OCI-LY7 (cell line): Measurements from ENCODE around the gene CFAP65. TPM values are rescaled to one million over a fixed set of nuclear protein-coding genes. Genes with fewer than 3 reads are reported as not detected.

Experiments used
- BruUV-seq: library from RNA; stranded (reverse); fragments of 400-500 nt; replicated peaks from 2 replicates; lab custom pipeline; 2021; lab: Mats Ljungman, UMichigan
- CTCF ChIA-PET: fragments of 300-600 bp; sonication (Branson Sonifier 250); formaldehyde crosslinking; loops from one replicate; lab custom pipeline; 2022; ENCODE audit warnings: antibody characterized with exemption; ENCODE audit not compliant: unreplicated experiment; lab: Charles Lee
- POLR2A ChIA-PET: fragments of 300-600 bp; sonication (Branson Sonifier 250); formaldehyde crosslinking; loops from one replicate; lab custom pipeline; 2022; ENCODE audit warnings: antibody characterized with exemption; lab: Charles Lee
- DNase-seq: peaks from one replicate; pipeline ENCODE4 v3.0.0-alpha.2; 2015; ENCODE audit warnings: low spot score
- H2AFZ ChIP-seq: fragments of 200-600 bp; sonication (generic), shearing (Covaris generic); 2 replicates; pipeline ENCODE4 v1.6.1; 2014; ENCODE audit warnings: mild to moderate bottlenecking, antibody characterized with exemption, low read length, moderate library complexity
- H3K27ac ChIP-seq: fragments of 200-600 bp; sonication (generic); 2 replicates; pipeline ENCODE4 v1.5.1; 2014; ENCODE audit warnings: mixed run types, low read depth, mild to moderate bottlenecking, moderate library complexity, low read length, inconsistent platforms; ENCODE audit not compliant: poor library complexity, severe bottlenecking
- H3K36me3 ChIP-seq: fragments of 200-600 bp; sonication (generic); 2 replicates; pipeline ENCODE4 v1.6.1; 2014; ENCODE audit warnings: mild to moderate bottlenecking, antibody characterized with exemption, low read length, moderate library complexity, mixed read lengths; ENCODE audit not compliant: insufficient read depth
- H3K4me1 ChIP-seq: fragments of 200-600 bp; sonication (generic); 2 replicates; pipeline ENCODE4 v1.5.1; 2014; ENCODE audit warnings: mild to moderate bottlenecking, low read length; ENCODE audit not compliant: insufficient read depth, poor library complexity, severe bottlenecking
- H3K4me2 ChIP-seq: fragments of 200-600 bp; sonication (generic); 2 replicates; pipeline ENCODE4 v1.6.1; 2014; ENCODE audit warnings: mild to moderate bottlenecking, low read length
- H3K4me3 ChIP-seq: fragments of 200-600 bp; sonication (generic); 2 replicates; pipeline ENCODE4 v1.5.1; 2014; ENCODE audit warnings: mild to moderate bottlenecking, low read depth, low read length; ENCODE audit not compliant: poor library complexity, severe bottlenecking
- H3K79me2 ChIP-seq: fragments of 200-600 bp; sonication (generic); 2 replicates; pipeline ENCODE4 v1.6.1; 2016; ENCODE audit warnings: low read depth, mild to moderate bottlenecking, low read length, moderate library complexity, mixed read lengths; ENCODE audit not compliant: insufficient read depth
- H3K9me2 ChIP-seq: fragments of 200-600 bp; sonication (generic); 2 replicates; pipeline ENCODE4 v1.6.1; 2016; ENCODE audit warnings: mild to moderate bottlenecking, low read length, mixed read lengths; ENCODE audit not compliant: insufficient read depth
- H3K9me3 ChIP-seq: fragments of 200-600 bp; sonication (generic); 2 replicates; pipeline ENCODE4 v1.6.1; 2014; ENCODE audit warnings: mild to moderate bottlenecking, mixed run types, low read length, mixed read lengths
- H4K20me1 ChIP-seq: fragments of 200-600 bp; sonication (generic); 2 replicates; pipeline ENCODE4 v1.6.1; 2014; ENCODE audit warnings: mild to moderate bottlenecking, antibody characterized with exemption, low read length, moderate library complexity, mixed read lengths; ENCODE audit not compliant: insufficient read depth
- CTCF ChIP-seq: fragments of 200-600 bp; sonication (generic); conservative IDR thresholded peaks from 2 replicates; pipeline ENCODE4 v1.5.1; 2014; ENCODE audit warnings: mild to moderate bottlenecking, antibody characterized with exemption, low read length, moderate library complexity, mixed read lengths
- EZH2phosphoT487 ChIP-seq: fragments of 200-600 bp; sonication (generic); IDR thresholded peaks from 2 replicates; pipeline ENCODE4 v1.6.1; 2018; ENCODE audit warnings: low read depth, borderline replicate concordance, mild to moderate bottlenecking, mixed run types, antibody characterized with exemption, low read length, moderate library complexity, mixed read lengths
- intact Hi-C: fragments of 100-400 bp; cut with micrococcal nuclease; formaldehyde crosslinking; loops from one replicate; pipeline ENCODE4 v1.10.0; 2022; ENCODE audit not compliant: unreplicated experiment
- total RNA-seq, 2 experiments: library from RNA; depleted of rRNA in 1 of 2; stranded (reverse); fragments of >200 nt in 1 of 2; shearing (Covaris generic) in 1 of 2; gene quantifications; 2 replicates each; pipeline ENCODE4 v1.2.3, GENCODE V29; 2014 to 2022

CFAP65 gene
- total RNA-seq, 2 experiments from 2014 or later, result not detected

- Histone ChIP-seq H3K27ac (no peak overlapping the region), H4K20me1 (no peaks in the 10 kb centered on the region), H3K9me3 (no peaks in the 10 kb centered on the region), H3K4me2 (no peak overlapping the region), H3K4me1 (no peaks in the 10 kb centered on the region), H3K79me2 (no peaks in the 10 kb centered on the region), H3K9me2 (no peaks in the 10 kb centered on the region), H3K4me3 (no peak overlapping the region), H3K36me3 (no peaks in the 10 kb centered on the region), H2AFZ (no peak overlapping the region)
- BruUV-seq, result no TSS peak
- ChIA-PET POLR2A (interaction anchor here (0.7 to 0.8 kb wide), 2 partner anchors 62 to 1252 kb away, joined by 3 to 4 read pairs; no protein-coding TSS in a partner anchor), CTCF (interaction anchor here (0.6 kb wide), 1 partner anchor 60 kb away, joined by 3 read pairs; no protein-coding TSS in a partner anchor)
- DNase-seq, result no peak
- TF ChIP-seq EZH2phosphoT487 (no peak), CTCF (no peak)
- intact Hi-C loops, result no loop called here
Observed at GRCh38 chr2:219042157-219042556, 841 bp upstream of the CFAP65 start.

GRCh38 chr2:219038600-219038999, 2.7 kb downstream of the CFAP65 start:
- intact Hi-C loops, result no loop called here
- no peak for DNase-seq
- Histone ChIP-seq H3K9me2 (no peaks in the 10 kb centered on the region), H3K79me2 (no peaks in the 10 kb centered on the region), H3K27ac (no peak overlapping the region), H2AFZ (no peak overlapping the region), H3K4me2 (no peak overlapping the region), H4K20me1 (no peaks in the 10 kb centered on the region), H3K36me3 (no peaks in the 10 kb centered on the region), H3K9me3 (no peaks in the 10 kb centered on the region), H3K4me1 (no peaks in the 10 kb centered on the region), H3K4me3 (no peak overlapping the region)
- no TSS peak for BruUV-seq
- POLR2A ChIA-PET, result no interaction called here
- CTCF ChIA-PET, result no interaction called here
- TF ChIP-seq EZH2phosphoT487, result no peak
- no peak for TF ChIP-seq CTCF

- Histone ChIP-seq H3K9me3 (no peaks in the 10 kb centered on the region), H3K36me3 (no peaks in the 10 kb centered on the region), H3K27ac (no peak overlapping the region), H3K4me1 (no peaks in the 10 kb centered on the region), H3K4me3 (no peak overlapping the region), H3K9me2 (no peaks in the 10 kb centered on the region), H3K79me2 (no peaks in the 10 kb centered on the region), H4K20me1 (no peaks in the 10 kb centered on the region), H3K4me2 (no peak overlapping the region), H2AFZ (no peak overlapping the region)
- POLR2A ChIA-PET, result no interaction called here
- no peak for TF ChIP-seq EZH2phosphoT487
- no peak for TF ChIP-seq CTCF
- CTCF ChIA-PET, result interaction anchor here (1.0 kb wide), 1 partner anchor 1164 kb away, joined by 3 read pairs; no protein-coding TSS in a partner anchor
- BruUV-seq, result no TSS peak
- intact Hi-C loops, result no loop called here
- no peak for DNase-seq
Observed at GRCh38 chr2:219037783-219038499, 3.4 kb downstream of the CFAP65 start.
